Fibroblast of gingiva (primary cell): ENCODE results near the gene EXOC2.
A peak's percentile ranks its signal among the peaks of the same experiment; 100 is the strongest.
"Not testable (repeated sequence)": the region's sequence is repeated elsewhere in the genome, so short reads cannot be mapped to it uniquely, and the experiment has no call there.

Source experiments
- DNase-seq: peaks from one replicate; pipeline ENCODE4 v3.0.0-alpha.2; 2011; ENCODE audit warnings: low read depth

EXOC2 gene

DNA sequence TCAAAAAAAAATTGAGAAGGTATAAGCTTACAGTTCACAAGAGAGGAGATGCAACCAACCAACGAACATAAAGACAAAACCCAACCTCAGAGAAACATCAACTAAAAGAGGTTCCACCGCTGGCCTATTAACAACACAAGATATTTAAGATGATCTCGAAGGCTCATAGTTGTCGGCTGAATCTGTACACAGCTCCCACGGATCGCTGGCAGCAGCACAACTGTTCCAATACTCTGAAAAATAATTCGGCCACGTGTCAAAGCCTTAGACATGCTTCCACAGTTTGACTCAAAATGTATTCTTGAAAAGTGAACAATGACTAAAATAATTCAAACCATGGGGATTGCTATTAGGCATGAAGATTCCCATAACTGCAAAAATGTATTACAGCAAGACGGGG is 13.7 kb downstream of the EXOC2 start:
- DNase-seq, result peak; percentile 69

DNA sequence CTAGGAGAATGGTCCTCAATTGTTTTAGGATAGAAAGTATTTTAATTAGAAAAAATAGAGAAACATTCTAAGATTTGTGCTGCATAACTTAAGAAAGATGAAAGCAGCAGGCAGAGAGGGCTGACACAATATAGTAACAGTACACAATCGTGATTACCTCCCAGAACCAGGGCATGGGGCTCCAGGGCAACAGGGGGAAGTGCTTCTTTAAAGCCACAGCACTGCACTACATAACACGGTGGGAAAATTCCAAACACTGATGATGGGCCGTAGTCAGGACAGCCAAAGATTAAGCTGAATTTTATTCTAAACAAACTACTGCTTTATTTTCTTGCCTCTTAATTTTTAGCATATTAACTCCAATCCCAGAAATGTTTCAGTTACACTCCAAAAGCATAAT is 14.4 kb downstream of the EXOC2 start:
- no peak for DNase-seq

DNA sequence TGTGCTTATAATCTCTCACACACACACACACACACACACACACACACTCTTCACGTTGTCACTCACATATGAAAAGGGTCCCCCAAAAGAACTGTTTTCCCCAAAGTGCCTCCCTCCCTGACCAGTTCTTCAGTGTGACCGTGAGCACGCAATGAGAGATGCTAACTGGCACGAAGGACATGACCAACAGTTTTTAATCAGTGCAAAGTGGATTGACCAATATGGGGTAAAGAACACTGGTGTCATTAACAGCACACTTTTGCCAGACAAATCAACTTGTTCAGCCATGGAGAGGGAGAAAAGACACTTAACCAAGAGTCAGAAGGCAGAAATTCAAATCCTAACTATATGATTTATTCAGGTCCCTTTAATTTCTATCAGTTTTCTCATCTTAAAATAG is 15.0 kb downstream of the EXOC2 start:
- peak; percentile 58 for DNase-seq

DNA sequence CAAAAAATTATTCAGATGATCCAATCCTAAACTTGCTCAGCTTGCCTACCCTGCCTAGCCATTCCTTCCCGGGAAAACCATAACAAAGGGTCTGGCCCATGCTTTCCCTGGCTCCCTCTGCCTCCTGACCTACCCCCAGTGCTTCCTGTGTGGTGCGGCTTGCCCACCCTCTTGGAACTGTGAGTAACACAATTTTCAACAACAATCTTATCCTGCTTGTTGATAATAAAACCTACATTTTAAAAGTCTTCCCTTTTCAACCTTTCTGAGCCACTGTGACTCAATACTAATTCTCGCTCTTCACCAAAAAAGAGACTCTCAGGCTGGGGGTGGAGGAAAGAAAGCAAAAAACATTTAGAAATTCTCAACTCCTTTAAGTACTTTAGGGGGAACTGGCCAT is 18.0 kb downstream of the EXOC2 start:
- DNase-seq, result no peak

DNA sequence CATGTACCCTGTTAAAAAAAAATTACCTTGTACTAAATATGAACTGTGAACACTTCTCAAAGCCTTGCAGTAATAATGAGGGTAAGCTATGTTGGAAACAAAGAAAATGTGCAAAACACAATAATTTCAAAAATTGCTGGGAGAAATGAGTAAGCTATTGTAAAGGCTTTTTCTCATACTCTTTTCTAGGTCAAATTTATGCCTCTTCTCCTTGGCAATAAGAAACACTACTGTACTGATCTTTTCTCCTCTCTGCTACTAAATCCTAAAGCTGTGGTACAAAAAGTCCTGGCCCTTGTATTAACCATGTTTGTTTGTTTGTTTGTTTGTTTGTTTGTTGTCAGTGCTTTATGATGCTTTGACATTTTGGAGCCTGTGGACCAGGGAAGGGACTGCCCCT is 18.5 kb downstream of the EXOC2 start:
- no peak for DNase-seq

DNA sequence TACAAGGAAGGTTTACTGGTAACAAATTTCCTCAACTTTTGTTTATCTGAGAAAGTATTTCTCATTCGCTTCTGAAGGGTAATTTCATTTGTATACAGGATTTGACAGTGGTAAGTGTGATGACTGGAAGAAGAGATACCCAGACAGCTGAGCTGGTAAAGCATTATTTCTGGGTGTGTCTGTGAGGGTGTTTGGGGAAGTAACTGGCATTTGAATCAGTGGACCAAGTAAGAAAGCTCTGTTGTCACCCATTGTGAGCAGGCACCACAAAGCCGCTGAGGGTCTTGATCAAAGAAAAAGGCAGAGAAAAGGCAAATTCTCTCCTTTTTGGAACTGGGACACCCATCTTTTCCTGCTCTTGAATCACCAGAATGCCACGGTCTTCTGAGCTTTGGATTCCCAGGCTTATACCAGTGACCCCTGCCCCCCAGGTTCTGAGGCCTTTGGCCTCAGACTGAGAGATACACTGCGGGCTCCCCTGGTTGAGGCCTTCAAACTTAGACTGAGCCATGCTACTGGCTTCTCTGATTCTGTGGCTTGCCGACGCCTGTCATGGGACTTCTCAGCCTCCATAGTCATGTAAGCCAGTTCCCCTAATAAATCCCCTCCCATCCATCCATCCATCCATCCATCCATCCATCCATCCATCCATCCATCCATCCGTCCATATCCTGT is 25.5 kb downstream of the EXOC2 start:
- DNase-seq, result no peak

DNA sequence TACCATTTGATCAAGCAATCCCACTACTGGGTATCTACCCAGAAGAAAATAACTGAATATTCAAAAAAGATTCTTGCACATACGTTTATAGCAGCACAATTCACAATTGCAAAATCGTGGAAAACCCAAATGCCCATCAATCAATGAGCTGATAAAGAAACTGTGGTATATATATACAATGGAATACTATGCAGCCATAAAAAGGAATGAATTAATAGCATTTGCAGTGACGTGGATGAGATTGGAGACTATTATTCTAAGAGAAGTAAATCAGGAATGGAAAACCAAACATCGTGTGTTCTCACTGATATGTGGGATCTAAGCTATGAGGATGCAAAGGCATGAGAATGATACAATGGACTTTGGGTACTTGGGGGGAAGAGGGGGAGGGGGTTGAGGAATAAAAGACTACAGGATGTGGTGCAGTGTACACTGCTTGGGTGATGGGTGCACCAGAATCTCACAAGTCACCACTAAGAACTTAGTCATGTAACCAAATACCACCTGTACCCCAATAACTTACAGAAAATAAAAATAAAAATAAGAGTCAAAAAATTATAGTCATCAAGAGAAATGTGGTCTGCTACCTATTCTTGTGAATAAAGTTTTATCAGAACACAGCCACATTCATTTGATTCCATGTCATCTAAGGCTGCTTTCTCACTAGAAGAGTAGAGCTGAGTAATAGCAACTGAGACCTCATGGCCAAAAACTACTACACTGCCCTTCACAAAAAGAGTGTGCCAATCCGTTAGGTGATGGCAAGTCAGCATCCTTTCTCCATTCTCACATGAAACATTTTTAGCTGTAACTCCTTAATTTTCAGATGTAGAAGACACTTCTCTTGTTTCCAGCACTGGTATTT is 27.3 kb downstream of the EXOC2 start:
- no peak for DNase-seq

DNA sequence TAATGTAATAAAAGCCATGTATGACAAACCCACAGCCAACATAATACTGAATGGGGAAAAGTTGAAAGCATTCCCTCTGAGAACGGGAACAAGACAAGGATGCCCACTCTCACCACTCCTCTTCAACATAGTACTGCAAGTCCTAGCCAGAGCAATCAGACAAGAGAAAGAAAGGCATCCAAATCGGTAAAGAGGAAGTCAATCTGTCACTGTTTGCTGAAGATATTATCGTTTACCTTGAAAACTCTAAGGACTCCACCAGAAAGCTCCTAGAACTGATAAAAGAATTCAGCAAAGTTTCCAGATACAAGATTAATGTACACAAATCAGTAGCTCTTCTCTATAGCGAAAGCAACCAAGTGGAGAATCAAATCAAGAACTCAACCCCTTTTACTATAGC is 29.2 kb downstream of the EXOC2 start:
- not testable (repeated sequence) for DNase-seq

DNA sequence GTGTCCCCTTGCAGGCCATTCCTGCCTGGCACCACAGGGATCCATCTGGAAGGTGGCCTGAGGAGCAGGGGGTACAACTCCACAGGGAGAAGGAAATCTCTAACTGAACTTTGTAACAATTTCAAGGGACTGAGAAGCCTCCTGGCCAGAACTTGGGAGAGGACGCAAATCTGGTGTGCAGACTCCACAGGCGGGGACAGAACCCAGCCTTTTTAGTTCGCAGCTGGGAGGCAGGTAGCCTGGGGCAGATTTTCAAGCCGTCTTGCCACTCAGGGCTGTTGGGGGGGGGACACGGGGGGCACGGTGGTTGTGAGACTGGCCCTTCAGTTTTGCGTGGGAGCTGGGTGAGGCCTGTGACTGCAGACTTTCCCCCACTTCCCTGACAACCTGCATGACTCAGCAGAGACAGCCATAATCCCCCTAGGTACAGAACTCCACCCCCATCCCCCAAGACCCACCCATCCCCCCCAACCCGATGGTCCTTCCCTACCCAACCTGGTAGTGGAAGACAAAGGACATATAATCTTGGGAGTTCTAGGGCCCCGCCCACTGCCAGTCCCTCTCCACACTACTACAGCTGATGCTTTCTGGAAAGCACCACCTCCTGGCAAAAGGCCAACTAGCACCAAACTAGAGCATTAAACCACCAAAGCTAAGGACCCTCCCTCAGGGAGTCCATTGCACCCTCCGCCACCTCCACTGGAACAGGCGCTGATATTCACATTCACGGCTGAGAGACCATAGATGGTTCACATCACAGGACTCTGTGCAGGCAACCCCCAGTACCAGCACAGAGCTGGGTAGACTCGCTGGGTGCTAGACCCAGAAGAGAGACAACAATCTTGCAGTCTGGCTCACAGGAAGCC is 33.0 kb downstream of the EXOC2 start:
- DNase-seq, result no peak

DNA sequence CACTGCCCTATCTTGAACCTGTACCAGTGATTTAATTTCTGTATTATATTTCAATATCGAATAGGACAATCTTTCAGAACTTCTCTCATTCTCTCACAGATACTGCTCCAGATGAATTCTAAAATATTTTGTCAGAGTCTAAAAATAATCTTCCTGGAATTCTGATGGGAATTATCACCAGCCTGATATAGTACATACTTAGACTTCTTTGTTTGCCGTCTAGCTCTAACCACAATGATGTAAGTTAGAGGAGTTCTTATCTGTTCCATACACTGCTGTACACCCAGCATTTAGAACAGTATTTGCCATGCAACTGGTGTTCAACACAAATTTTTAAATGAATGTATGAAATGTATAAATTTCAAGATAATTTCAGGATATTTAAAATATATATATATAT is 34.7 kb downstream of the EXOC2 start:
- DNase-seq, result no peak

DNA sequence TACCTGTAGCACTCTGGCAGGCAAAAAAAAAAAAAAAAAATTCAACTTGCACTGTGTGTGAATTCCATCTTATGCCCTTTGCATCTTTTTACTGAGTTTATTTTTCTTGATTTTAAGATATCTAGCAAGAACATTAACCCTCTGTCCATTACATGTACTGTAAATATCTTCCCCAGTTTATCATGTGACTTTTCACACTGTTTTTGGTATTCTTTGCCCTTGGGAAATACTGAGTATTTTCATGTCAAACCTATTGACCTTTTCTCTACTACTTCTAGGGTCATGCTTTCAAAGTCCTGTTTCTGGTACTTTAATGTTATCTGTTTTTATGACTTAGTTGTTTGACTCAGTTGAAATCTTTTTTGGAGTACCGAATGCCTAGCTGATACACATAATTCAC is 35.2 kb downstream of the EXOC2 start:
- no peak for DNase-seq

DNA sequence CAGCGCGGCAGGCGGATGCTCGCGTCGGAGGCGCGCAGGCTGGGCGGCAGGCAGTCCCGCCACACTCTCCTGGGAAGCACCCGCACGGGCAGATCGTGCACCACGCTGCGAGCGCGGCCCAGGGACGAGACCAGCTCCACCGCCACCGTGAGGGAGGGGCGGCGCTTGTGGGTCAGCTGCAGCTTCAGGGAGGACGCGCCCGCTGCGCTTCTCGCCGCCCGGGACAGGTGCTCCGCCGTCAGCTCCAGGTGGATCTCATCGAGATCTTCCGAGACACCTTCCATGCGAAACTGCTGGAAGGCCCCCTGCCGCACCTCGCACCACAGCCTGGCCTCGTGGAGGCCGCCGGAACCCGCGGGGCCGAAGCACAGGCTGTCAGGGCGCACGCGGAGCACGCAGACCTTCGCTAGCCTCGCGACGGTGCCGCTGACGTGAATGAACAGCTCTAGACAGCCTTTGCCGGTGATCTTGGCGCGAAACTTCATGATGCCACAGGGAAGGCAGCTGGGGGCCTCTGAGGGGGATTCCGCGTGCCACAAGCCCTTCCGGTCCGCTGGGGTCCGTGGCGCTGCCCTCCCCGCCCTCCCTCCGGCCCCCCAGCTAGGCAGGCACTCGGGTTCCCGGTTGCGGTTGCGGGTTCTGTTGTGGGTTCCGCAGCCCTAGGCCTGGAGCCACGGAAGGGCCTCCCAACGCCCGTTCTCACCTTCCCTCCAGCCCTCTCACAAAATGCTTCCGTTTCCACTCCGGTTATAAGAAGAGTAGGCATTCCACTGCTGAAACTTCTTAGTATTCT is 36.3 kb downstream of the EXOC2 start, which contains the start of gene HUS1B:
TSS of gene HUS1B (minus strand) at position 641 of the 793 bp plus-strand sequence. CDS start at position 485, 156 bp downstream.
- no peak for DNase-seq

DNA sequence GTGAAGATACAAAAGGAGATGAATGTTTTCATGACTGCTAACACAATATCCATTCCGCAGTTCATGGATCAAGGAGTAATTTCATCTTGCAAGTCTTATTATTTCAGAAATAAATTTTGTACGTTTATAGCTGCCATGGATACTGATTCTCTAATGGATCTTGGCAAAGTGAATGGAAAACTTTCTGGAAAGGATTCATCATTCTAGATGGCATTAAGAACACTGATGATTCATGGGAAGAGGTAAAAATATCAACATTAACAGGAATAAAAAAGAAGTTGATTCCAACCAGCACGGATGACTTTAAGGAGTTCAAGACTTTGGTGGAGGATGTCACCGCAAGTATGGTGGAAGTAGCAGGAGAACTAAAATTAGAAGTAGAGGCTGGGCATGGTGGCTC is 38.8 kb downstream of the EXOC2 start:
- DNase-seq, result peak; percentile 66

DNA sequence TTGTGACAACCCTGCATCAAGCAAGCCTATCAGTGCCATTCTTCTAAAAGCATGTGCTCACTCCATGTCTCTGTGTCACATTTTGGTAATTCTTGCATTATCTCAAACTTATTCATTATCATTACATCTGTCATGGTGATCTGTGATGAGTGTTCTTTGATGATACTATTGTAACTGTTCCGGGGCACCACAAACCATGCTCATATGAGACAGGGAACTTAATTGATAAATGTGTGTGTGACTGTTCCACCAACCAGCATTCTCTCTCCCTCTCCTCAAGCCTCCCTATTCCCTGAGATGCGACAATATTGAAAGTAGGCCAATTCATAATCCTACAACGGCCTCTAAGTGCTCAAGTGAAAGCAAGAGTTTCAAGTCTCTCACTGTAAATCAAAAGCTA is 40.1 kb downstream of the EXOC2 start:
- no peak for DNase-seq

DNA sequence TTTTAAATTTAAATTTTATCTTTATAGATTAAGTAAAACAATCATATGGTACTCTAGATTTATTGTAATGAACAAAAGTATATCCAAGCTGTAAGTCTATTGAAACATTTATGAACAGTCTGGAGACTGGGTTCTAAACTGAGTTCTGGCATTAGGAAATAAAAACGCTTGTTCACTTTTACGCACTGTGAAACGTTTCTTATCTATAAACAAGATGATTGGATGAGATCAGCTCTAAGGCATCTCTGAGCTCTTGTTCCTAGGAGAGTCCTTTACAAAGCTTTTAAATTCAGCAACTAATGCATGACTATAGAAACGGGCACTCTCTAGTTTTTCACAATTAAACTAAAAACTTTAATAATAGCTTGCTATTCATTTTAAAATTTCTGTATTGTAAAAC is 42.8 kb downstream of the EXOC2 start:
- DNase-seq, result no peak

DNA sequence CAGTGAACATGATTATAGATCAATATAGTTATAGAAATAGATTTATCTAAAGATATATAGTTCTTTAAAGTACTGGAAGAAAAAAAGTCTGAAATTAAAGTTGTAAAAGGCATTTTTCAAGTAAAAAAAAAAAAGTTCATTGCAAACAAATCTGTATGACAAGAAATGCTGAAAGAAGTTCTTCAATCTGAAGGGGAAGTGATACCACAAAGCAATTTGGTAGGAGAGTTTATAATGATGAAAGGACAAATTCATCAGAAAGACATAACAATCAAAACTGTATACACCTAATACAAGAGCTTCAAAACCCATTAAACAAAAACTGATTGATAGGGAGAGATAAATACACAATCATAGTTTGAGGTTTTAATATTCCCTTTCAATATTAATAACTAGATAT is 50.1 kb downstream of the EXOC2 start:
- no peak for DNase-seq

DNA sequence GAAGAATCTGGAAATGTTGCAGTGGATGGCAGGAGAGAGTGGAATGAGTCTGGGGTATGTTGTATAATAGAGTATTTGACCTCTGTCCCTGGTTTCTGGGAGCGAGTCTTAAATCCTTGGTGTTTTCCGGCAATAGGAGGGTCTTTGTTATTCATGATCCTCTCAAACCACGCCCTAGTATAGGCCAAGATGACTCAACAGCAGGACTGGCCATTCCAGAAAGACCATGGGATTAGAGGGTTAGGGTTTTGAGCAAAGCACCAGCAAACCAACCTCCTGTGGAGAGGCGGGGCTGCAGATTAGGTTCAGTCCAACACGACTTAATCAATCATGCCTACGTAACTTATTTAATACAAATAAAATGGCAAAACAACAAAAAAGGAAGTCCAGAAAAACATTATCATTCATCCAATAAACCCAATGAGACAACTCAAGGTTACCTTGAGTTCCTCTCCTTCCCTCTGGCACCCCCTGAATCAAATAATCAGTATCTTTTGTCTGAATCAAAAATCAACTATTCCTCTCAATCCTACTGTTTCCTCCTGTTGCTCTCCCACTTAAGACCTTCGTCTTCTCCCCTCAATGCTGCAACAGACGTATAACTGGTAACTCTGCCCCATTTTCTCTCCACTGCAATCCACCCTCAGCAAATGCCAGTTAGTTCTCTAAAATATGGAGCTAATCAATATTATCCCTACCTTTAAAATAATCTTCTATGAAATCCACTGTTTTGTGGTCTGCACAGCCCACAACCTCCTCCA is 51.5 kb downstream of the EXOC2 start:
- DNase-seq, result no peak

DNA sequence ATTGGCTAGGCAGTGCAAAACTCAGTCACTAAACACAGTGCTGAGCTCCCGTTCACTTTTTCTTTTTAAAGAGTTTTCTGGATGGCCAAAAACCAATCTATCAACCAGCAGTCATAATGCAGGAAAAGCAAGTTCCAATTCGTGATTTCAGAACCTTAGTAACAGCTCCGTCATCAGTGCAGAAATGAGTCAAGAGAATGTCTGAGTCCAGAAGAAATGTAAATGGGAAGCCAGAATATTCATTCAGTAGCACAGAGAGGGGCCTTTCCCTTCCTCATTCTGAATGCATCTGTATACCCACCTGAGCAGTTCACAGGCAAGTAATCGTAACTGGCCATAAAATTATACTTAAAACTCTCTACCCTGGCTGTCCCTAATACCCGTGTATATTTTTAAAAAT is 56.5 kb downstream of the EXOC2 start:
- no peak for DNase-seq

DNA sequence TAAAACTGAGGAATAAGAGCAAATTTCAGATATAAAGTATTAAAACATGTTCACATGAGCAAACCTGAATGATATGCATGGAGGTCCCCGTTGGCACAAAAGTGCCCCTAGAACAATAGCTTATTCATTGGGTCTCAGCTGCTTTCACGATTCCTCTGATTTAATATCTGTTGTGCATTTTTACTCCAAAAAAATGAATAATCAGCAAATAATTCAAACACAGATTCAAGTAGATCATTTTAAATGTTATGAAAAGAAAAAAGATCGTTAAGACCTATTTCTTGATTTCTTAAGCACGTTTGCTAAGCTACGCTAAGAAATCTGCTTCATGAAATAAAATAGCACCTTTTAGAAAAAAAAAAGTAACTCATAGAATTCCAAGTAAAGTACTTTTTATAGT is 57.7 kb downstream of the EXOC2 start:
- no peak for DNase-seq

DNA sequence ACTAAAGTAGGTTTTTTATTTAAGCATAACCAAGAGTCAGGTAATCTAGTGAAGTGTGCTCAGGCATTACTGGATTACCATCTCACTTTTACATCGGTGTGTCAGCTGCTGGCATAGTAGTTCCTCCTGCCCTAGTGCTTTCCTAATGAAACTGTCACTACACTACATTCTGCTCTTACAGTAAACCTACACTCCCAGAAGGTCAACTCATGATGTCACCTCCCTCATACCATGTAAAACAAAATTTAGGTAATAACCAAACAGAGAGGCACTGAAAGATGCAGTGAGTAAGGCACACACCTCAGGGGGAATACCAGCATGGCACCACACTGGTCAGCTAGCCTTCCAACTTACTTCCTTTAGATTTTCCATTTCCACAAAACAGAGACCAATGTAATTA is 59.3 kb downstream of the EXOC2 start:
- no peak for DNase-seq

DNA sequence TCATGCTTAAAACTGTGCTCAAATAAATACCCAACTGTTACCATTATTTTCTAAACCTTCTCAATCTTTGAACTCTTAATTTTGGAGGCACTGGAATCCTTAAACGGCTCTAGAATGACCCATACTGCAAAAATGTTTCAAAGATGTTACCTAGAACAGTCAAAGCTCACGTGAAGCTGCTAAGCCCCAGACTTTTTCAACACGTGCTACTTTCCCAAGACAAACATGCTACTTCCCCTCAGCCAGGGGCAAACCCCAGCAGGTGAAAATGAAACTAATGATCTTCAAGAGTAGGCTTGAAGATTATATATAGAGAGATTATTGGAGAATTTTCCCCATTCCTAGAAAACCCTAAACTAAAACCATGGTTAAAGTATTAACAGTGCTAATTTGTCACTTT is 64.2 kb downstream of the EXOC2 start:
- DNase-seq, result no peak
